Neuronal stem cell (in vitro differentiated cells): Measurements from ENCODE around the gene KAT5.

Experiments
- DNase-seq: peaks from one replicate; pipeline ENCODE4 v3.0.0-alpha.2; 2013; ENCODE audit warnings: low spot score
- H2AFZ ChIP-seq: one replicate; pipeline ENCODE4 v1.6.1; 2013; ENCODE audit warnings: mild to moderate bottlenecking, low read length, inconsistent platforms
- H2AK5ac ChIP-seq: 2 replicates; pipeline ENCODE4 v1.6.1; 2013; ENCODE audit warnings: low read depth, mild to moderate bottlenecking, inconsistent platforms, low read length, moderate library complexity, mixed read lengths
- H2BK120ac ChIP-seq: 2 replicates; pipeline ENCODE4 v1.6.1; 2013; ENCODE audit warnings: low read depth, mild to moderate bottlenecking, inconsistent platforms, low read length, moderate library complexity, mixed read lengths
- H2BK12ac ChIP-seq: one replicate; pipeline ENCODE4 v1.6.1; 2013; ENCODE audit warnings: low read length, inconsistent platforms
- H2BK15ac ChIP-seq: 2 replicates; pipeline ENCODE4 v1.6.1; 2013; ENCODE audit warnings: mild to moderate bottlenecking, low read length, inconsistent platforms, mixed read lengths
- H2BK5ac ChIP-seq: one replicate; pipeline ENCODE4 v1.6.1; 2013; ENCODE audit warnings: inconsistent platforms, mild to moderate bottlenecking, low read length, moderate library complexity
- H3K14ac ChIP-seq: one replicate; pipeline ENCODE4 v1.6.1; 2013; ENCODE audit warnings: low read length, inconsistent platforms
- H3K18ac ChIP-seq: 2 replicates; pipeline ENCODE4 v1.6.1; 2013; ENCODE audit warnings: low read length, inconsistent platforms
- H3K23ac ChIP-seq: 2 replicates; pipeline ENCODE4 v1.6.1; 2013; ENCODE audit warnings: low read depth, mild to moderate bottlenecking, mixed read lengths, low read length, inconsistent platforms; ENCODE audit not compliant: poor library complexity
- H3K27ac ChIP-seq: replicated peaks from 3 replicates; pipeline ENCODE4 v1.5.1; 2013; ENCODE audit warnings: low read length, inconsistent platforms
- H3K27me3 ChIP-seq, 3 experiments: 2 replicates each; pipeline ENCODE4 v1.6.1; 2013; ENCODE audit warnings: low read length in 3 of 3, mild to moderate bottlenecking in 2 of 3, inconsistent platforms in 1 of 3, low read depth in 1 of 3, mixed read lengths in 1 of 3, moderate library complexity in 1 of 3; ENCODE audit not compliant: control insufficient read depth in 3 of 3, insufficient read depth in 3 of 3
- H3K36me3 ChIP-seq, 2 donors: replicated peaks in 1 of 2; 2 replicates each; pipeline ENCODE4 v1.6.1; 2013; ENCODE audit warnings: low read length in 2 of 2; ENCODE audit not compliant: control insufficient read depth in 2 of 2, insufficient read depth in 2 of 2
- H3K4ac ChIP-seq: 2 replicates; pipeline ENCODE4 v1.6.1; 2013; ENCODE audit warnings: inconsistent platforms, mild to moderate bottlenecking, low read length, moderate library complexity
- H3K4me1 ChIP-seq, 2 donors: 1 replicate in 1 of 2; 2 replicates in 1 of 2; pipeline ENCODE4 v1.6.1; 2013; ENCODE audit warnings: low read length in 2 of 2, low read depth in 1 of 2; ENCODE audit not compliant: control insufficient read depth in 2 of 2, insufficient read depth in 1 of 2
- H3K4me2 ChIP-seq: one replicate; pipeline ENCODE4 v1.6.1; 2013; ENCODE audit warnings: mild to moderate bottlenecking, low read length, inconsistent platforms; ENCODE audit not compliant: insufficient read depth, poor library complexity, severe bottlenecking
- H3K4me3 ChIP-seq, 2 donors: 2 replicates each; pipeline ENCODE4 v1.5.1; 2013; ENCODE audit warnings: low read length in 2 of 2, mild to moderate bottlenecking in 2 of 2, inconsistent platforms in 1 of 2, moderate library complexity in 1 of 2
- H3K79me1 ChIP-seq: one replicate; pipeline ENCODE4 v1.6.1; 2013; ENCODE audit warnings: low read depth, mild to moderate bottlenecking, inconsistent platforms, low read length, moderate library complexity
- H3K9ac ChIP-seq: one replicate; pipeline ENCODE4 v1.6.1; 2013; ENCODE audit warnings: mild to moderate bottlenecking, low read depth, low read length, inconsistent platforms; ENCODE audit not compliant: poor library complexity
- H3K9me3 ChIP-seq, 2 donors: replicated peaks in 1 of 2; 2 replicates each; pipeline versions ENCODE3 to v1.6.1; 2013; ENCODE audit warnings: low read length in 2 of 2, mild to moderate bottlenecking in 2 of 2, inconsistent platforms in 1 of 2, low read depth in 1 of 2, mixed read lengths in 1 of 2, moderate library complexity in 1 of 2; ENCODE audit not compliant: control insufficient read depth in 2 of 2, insufficient read depth in 1 of 2
- H4K8ac ChIP-seq: one replicate; pipeline ENCODE4 v1.6.1; 2013; ENCODE audit warnings: low read depth, mild to moderate bottlenecking, inconsistent platforms, low read length, moderate library complexity
- H4K91ac ChIP-seq: one replicate; pipeline ENCODE4 v1.6.1; 2013; ENCODE audit warnings: low read length, low read depth, mild to moderate bottlenecking, inconsistent platforms; ENCODE audit not compliant: poor library complexity
- WGBS, 2 donors: extraction: QIAGEN DNeasy Blood & Tissue Kit; methylation state at CpG; one replicate each; pipeline ENCODE4 v1.1.7; 2013; ENCODE audit warnings: missing lambda C conversion rate in 2 of 2, mixed read lengths in 1 of 2; ENCODE audit not compliant: insufficient read length in 2 of 2, insufficient replicate concordance in 1 of 2; ENCODE audit errors: extremely low coverage in 2 of 2; 5-methylcytosine and 5-hydroxymethylcytosine counted together

KAT5 gene

GRCh38 chr11:65720211-65720934 is 8.3 kb downstream of the KAT5 start, which contains the start of gene RNASEH2C:
Gene RNASEH2C, minus strand, starts transcription at chr11:65720798. Its CDS starts 40 bp downstream, at chr11:65720758.
- no peaks in the 10 kb centered on the region for H3K9me3 ChIP-seq
- H2AK5ac ChIP-seq, result peak within 1 kb of the TSS; percentile 81
- H3K27me3 ChIP-seq, result no peaks in the 10 kb centered on the region
- no CpG with 5 or more reads among the region's 76 CpGs for WGBS, 2 donors
- peaks cover 5 to 10% of the 10 kb centered on the region in 2 donors for H3K4me1 ChIP-seq
- peak within 1 kb of the TSS; percentile 92 to 100 for H3K4me3 ChIP-seq
- H3K18ac ChIP-seq, result peak within 1 kb of the TSS; percentile 100
- peak within 1 kb of the TSS; percentile 86 for H3K14ac ChIP-seq
- H3K27ac ChIP-seq, result peak within 1 kb of the TSS; percentile 90
- DNase-seq, result peak; percentile 78
- no peak within 1 kb of the TSS for H2BK12ac ChIP-seq
- H2BK15ac ChIP-seq, result peak within 1 kb of the TSS; percentile 89
- peak within 1 kb of the TSS; percentile 94 for H2AFZ ChIP-seq
- peaks cover 4% of the 10 kb centered on the region for H3K79me1 ChIP-seq
- peaks cover 30 to 48% of the 10 kb centered on the region in 2 donors for H3K36me3 ChIP-seq
- H3K4ac ChIP-seq, result no peak within 1 kb of the TSS
- peak within 1 kb of the TSS; percentile 99 for H3K9ac ChIP-seq
- no peak within 1 kb of the TSS for H2BK120ac ChIP-seq
- H3K23ac ChIP-seq, result peak within 1 kb of the TSS; percentile 97
- no peak within 1 kb of the TSS for H4K8ac ChIP-seq
- no peak within 1 kb of the TSS for H4K91ac ChIP-seq
- H2BK5ac ChIP-seq, result peak within 1 kb of the TSS; percentile 79
- peak within 1 kb of the TSS; percentile 89 for H3K4me2 ChIP-seq

GRCh38 chr11:65722261-65722660 is 10.2 kb downstream of the KAT5 start:
- Histone ChIP-seq H3K18ac (no peak overlapping the region), H3K23ac (no peak overlapping the region), H3K79me1 (peaks cover 4% of the 10 kb centered on the region), H2AK5ac (no peak overlapping the region), H3K9ac (no peak overlapping the region), H4K8ac (no peak overlapping the region), H3K4ac (no peak overlapping the region), H3K14ac (no peak overlapping the region), H3K4me2 (no peak overlapping the region), H2BK12ac (no peak overlapping the region), H3K4me3 (no peak overlapping the region), H2BK120ac (no peak overlapping the region), H2BK15ac (no peak overlapping the region), H4K91ac (no peak overlapping the region), H3K27ac (no peak overlapping the region), H3K36me3 (peaks cover 19 to 30% of the 10 kb centered on the region in 2 donors), H2BK5ac (no peak overlapping the region), H3K27me3 (peaks cover 0 to under 1% (median 0%) of the 10 kb centered on the region in 3 experiments), H2AFZ (no peak overlapping the region), H3K9me3 (no peaks in the 10 kb centered on the region), H3K4me1 (peaks cover 5 to 10% of the 10 kb centered on the region in 2 donors)
- no peak for DNase-seq
- WGBS, 2 donors, result no CpG with 5 or more reads among the region's 1 CpG

- no peak overlapping the region for H3K9ac ChIP-seq
- no peak overlapping the region for H3K18ac ChIP-seq
- H4K91ac ChIP-seq, result no peak overlapping the region
- peaks cover 0 to 10% (median 0%) of the 10 kb centered on the region in 3 experiments for H3K27me3 ChIP-seq
- no peak overlapping the region for H3K27ac ChIP-seq
- no peaks in the 10 kb centered on the region for H3K79me1 ChIP-seq
- no peak overlapping the region for H3K4me2 ChIP-seq
- WGBS, 2 donors, result no CpG with 5 or more reads among the region's 6 CpGs
- no peak overlapping the region for H2AFZ ChIP-seq
- no peaks in the 10 kb centered on the region for H3K4me1 ChIP-seq
- no peak overlapping the region for H3K4me3 ChIP-seq
- no peak overlapping the region for H3K4ac ChIP-seq
- no peak overlapping the region for H2BK12ac ChIP-seq
- no peak overlapping the region for H2BK15ac ChIP-seq
- peaks cover 0 to 4% of the 10 kb centered on the region in 2 donors for H3K9me3 ChIP-seq
- no peaks in the 10 kb centered on the region for H3K36me3 ChIP-seq
- no peak overlapping the region for H2AK5ac ChIP-seq
- H2BK120ac ChIP-seq, result no peak overlapping the region
- no peak overlapping the region for H3K14ac ChIP-seq
- peak overlapping the region; percentile 39 for H3K23ac ChIP-seq
- DNase-seq, result no peak
- no peak overlapping the region for H4K8ac ChIP-seq
- H2BK5ac ChIP-seq, result no peak overlapping the region
Measured at GRCh38 chr11:65726660-65727059, 14.6 kb downstream of the KAT5 start.

DNA sequence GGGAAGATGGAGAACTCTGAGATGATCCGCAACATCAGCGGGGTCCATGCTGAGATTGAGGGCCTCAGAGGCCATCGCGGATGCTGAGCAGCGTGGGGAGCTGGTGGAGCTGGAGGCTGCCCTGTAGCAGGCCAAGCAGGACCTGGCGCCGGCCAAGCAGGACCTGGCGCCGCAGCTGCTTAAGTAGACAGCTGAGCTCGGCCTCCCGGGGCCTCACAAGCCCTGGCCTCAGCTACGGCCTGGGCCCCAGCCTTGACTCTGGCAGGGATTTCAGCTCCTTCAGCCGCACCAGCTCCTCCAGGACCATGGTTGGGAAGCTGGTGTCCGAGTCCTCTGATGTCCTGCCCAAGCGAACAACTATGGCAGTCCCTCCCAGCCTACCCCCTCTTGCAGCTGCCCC is 15.8 kb downstream of the KAT5 start:
- WGBS, 2 donors, result no CpG with 5 or more reads among the region's 15 CpGs
- H4K91ac ChIP-seq, result no peak overlapping the region
- H3K14ac ChIP-seq, result no peak overlapping the region

More for the DNA sequence above, 15.8 kb downstream of the KAT5 start:
- Histone ChIP-seq H3K9me3 (peaks cover 0 to 5% of the 10 kb centered on the region in 2 donors), H3K27ac (no peak overlapping the region), H3K4me3 (no peak overlapping the region), H2BK15ac (no peak overlapping the region), H2AFZ (peak overlapping the region; percentile 35), H2BK5ac (no peak overlapping the region), H3K9ac (no peak overlapping the region), H3K36me3 (no peaks in the 10 kb centered on the region), H2AK5ac (peak overlapping the region; percentile 31), H3K23ac (peak overlapping the region; percentile 39), H4K8ac (no peak overlapping the region), H3K4ac (no peak overlapping the region), H3K4me2 (no peak overlapping the region), H3K27me3 (peaks cover 0 to 10% (median 0%) of the 10 kb centered on the region in 3 experiments), H2BK12ac (no peak overlapping the region), H2BK120ac (no peak overlapping the region), H3K79me1 (no peaks in the 10 kb centered on the region), H3K4me1 (no peaks in the 10 kb centered on the region), H3K18ac (peak overlapping the region; percentile 11)
- DNase-seq, result no peak
